ENCODE results near the gene EIF4G3. TPM values are rescaled to one million over a fixed set of nuclear protein-coding genes. Genes with fewer than 3 reads are reported as not detected.

EIF4G3 gene
- total RNA-seq, 1 experiment from 2014 or later: 72.0 TPM

DNA sequence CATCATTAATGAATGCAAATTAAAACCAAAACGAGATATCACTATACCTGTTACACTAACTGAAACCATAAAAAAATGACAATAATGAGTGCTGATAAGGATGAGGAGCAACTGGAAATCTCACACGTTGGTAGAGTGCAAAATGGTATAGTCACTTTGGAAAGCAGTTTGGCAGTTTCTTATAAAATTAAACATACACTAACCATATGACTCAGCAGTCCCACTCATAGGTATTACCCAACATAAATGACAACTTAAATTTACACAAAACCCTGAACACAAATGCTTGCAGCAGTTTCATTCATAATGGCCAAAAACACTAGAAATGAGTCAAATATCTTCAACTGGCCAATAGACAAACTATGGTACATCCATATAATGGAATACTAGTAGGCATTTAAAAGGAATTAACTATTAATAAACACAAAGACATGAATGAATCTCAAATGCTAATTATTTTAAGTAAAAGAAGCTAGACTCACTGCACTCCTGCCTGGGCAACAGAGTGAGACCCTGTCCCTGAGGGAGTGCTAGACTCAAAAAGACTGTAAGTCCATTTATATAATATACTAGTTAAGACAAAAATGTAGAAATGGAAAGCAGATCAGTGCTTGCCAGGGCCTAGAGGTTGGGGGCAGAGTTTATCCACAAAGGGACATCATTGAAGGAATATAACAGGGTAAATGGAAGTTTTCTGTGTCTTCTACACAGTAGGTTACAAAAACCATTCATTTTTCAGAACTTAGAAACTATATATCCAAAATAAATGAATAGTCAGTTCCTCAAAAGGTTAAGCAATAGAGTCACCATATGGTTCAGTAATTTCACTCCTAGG, 77.4 kb downstream of the EIF4G3 start:
- Histone ChIP-seq H3K4me2 (ENCODE audit: insufficient read depth, insufficient read length, low read length) (no peak overlapping the region), H3K79me1 (ENCODE audit: insufficient read depth, low read depth, low read length, poor library complexity, severe bottlenecking) (peaks cover 3% of the 10 kb centered on the region), H4K5ac (ENCODE audit: insufficient read length, low read depth, low read length) (no peak overlapping the region), H2AK5ac (ENCODE audit: insufficient read length, low read length) (no peak overlapping the region), H3T11ph (ENCODE audit: low read length) (no peak overlapping the region), H2BK120ac (ENCODE audit: low read depth, low read length, poor library complexity, severe bottlenecking) (no peak overlapping the region), H3K23ac (ENCODE audit: insufficient read length, low read depth, low read length) (no peak overlapping the region), H3K79me2 (ENCODE audit: insufficient read depth, low read length) (peaks cover 2% of the 10 kb centered on the region; the same call in 1 of the 2 replicates), H2BK20ac (ENCODE audit: low read depth, low read length, poor library complexity, severe bottlenecking) (no peak overlapping the region), H2BK15ac (ENCODE audit: low read depth, low read length) (no peak overlapping the region), H3K27me3 (ENCODE audit: insufficient read depth, low read length) (no peaks in the 10 kb centered on the region), H3K56ac (ENCODE audit: insufficient read length, low read depth, low read length) (no peak overlapping the region), H2BK5ac (ENCODE audit: insufficient read length, low read length) (no peak overlapping the region), H3K9me3 (ENCODE audit: control insufficient read depth, low read depth, low read length) (no peaks in the 10 kb centered on the region), H3K9ac (ENCODE audit: extremely low read depth, insufficient read length, low read length) (no peak overlapping the region), H3K4me1 (ENCODE audit: insufficient read depth, low read length) (peaks cover 3% of the 10 kb centered on the region; the same call in 1 of the 2 replicates), H4K20me1 (ENCODE audit: control insufficient read depth, insufficient read depth, insufficient read length) (no peaks in the 10 kb centered on the region), H3K18ac (ENCODE audit: insufficient read length, low read depth, low read length) (no peak overlapping the region), H2BK12ac (ENCODE audit: insufficient read length, low read depth, low read length) (no peak overlapping the region), H2AFZ (ENCODE audit: low read length) (no peak overlapping the region), H4K91ac (ENCODE audit: insufficient read length, low read depth, low read length) (no peak overlapping the region), H3K27ac (ENCODE audit: insufficient read length, low read depth, low read length) (no peak overlapping the region), H3K23me2 (ENCODE audit: insufficient read length, low read depth, low read length, poor library complexity, severe bottlenecking) (no peaks in the 10 kb centered on the region), H3K14ac (ENCODE audit: insufficient read depth, low read length) (no peak overlapping the region), H4K8ac (replicated peaks; ENCODE audit: insufficient read length, low read depth, low read length) (no peak overlapping the region), H3K4ac (ENCODE audit: low read depth, low read length) (no peak overlapping the region)
- Mint-ChIP-seq H3K4me3 (no peak overlapping the region), H3K36me3 (ENCODE audit: insufficient read depth in 1 of 3, low read depth in 3 of 3) (peaks cover 8 to 27% (median 18%) of the 10 kb centered on the region in 3 experiments), H3K27ac (no peak overlapping the region; a peak in 1 of 7 replicates), H3K27me3 (ENCODE audit: low read depth) (no peaks in the 10 kb centered on the region), H3K4me1 (peaks cover 16 to 17% of the 10 kb centered on the region in 2 experiments), H3K9me3 (peaks cover 2 to 6% of the 10 kb centered on the region in 2 experiments; a peak in 3 of 5 replicates)
- TF ChIP-seq, protein P1, sequence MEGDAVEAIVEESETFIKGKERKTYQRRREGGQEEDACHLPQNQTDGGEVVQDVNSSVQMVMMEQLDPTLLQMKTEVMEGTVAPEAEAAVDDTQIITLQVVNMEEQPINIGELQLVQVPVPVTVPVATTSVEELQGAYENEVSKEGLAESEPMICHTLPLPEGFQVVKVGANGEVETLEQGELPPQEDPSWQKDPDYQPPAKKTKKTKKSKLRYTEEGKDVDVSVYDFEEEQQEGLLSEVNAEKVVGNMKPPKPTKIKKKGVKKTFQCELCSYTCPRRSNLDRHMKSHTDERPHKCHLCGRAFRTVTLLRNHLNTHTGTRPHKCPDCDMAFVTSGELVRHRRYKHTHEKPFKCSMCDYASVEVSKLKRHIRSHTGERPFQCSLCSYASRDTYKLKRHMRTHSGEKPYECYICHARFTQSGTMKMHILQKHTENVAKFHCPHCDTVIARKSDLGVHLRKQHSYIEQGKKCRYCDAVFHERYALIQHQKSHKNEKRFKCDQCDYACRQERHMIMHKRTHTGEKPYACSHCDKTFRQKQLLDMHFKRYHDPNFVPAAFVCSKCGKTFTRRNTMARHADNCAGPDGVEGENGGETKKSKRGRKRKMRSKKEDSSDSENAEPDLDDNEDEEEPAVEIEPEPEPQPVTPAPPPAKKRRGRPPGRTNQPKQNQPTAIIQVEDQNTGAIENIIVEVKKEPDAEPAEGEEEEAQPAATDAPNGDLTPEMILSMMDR (conservative IDR thresholded peaks at IDR 0.05): no peak
- no CpG with 5 or more reads among the region's 2 CpGs for WGBS (ENCODE audit: extremely low coverage, insufficient read length, low lambda C conversion rate)
- no peak for DNase-seq
